Stomach (tissue), 4 donors: Measurements from ENCODE around the gene LNX1.

ENCODE experiments used
- EP300 ChIP-seq: sonication (generic); formaldehyde crosslinking; IDR thresholded peaks from one replicate; pipeline ENCODE4 v1.6.1; 2017; ENCODE audit warnings: antibody characterized with exemption
- POLR2A ChIP-seq, 4 donors: fragments of 450-650 bp; IDR thresholded peaks; one replicate each; pipeline ENCODE4 v1.6.1; 2016; ENCODE audit warnings: antibody characterized with exemption in 4 of 4, control low read depth in 2 of 4, mild to moderate bottlenecking in 1 of 4, moderate library complexity in 1 of 4
- POLR2AphosphoS5 ChIP-seq, 3 donors: sonication (generic); formaldehyde crosslinking; IDR thresholded peaks; one replicate each; pipeline ENCODE4 v1.6.1; 2016; ENCODE audit warnings: antibody characterized with exemption in 3 of 3
- TF ChIP-seq, protein P1 (sequence below), 7 experiments: fragments of 450-650 bp in 4 of 7; fragments of 200-600 bp in 3 of 7; sonication (generic) in 3 of 7; IDR thresholded peaks; one replicate each; pipeline ENCODE4 v1.5.1; 2016 to 2019; ENCODE audit warnings: antibody characterized with exemption in 7 of 7, control low read depth in 2 of 7, mild to moderate bottlenecking in 1 of 7

DNA sequence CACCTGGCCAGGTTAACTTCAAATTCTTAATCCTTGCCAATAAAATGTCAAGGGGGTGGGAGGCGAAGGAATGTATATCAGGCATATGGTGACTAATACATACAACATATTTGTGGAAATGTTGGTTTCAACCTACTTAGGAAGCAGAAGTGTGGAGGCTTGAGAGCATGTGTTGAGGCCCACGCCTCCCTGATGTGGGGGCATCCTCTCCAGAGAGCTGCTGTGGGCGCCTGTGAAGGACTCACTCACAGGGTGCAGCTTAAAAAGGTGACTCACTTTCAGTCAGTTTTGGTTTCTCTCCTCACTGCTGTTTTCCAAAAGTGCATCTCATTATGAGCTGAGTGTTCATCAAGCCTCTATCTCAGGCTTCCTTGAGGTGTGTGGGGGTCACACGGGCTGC, 27.5 kb downstream of the LNX1 start:
- TF ChIP-seq, protein P1, sequence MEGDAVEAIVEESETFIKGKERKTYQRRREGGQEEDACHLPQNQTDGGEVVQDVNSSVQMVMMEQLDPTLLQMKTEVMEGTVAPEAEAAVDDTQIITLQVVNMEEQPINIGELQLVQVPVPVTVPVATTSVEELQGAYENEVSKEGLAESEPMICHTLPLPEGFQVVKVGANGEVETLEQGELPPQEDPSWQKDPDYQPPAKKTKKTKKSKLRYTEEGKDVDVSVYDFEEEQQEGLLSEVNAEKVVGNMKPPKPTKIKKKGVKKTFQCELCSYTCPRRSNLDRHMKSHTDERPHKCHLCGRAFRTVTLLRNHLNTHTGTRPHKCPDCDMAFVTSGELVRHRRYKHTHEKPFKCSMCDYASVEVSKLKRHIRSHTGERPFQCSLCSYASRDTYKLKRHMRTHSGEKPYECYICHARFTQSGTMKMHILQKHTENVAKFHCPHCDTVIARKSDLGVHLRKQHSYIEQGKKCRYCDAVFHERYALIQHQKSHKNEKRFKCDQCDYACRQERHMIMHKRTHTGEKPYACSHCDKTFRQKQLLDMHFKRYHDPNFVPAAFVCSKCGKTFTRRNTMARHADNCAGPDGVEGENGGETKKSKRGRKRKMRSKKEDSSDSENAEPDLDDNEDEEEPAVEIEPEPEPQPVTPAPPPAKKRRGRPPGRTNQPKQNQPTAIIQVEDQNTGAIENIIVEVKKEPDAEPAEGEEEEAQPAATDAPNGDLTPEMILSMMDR (IDR thresholded peaks at IDR 0.05): no peak
- TF ChIP-seq POLR2A (IDR thresholded peaks at IDR 0.05) (no peak), EP300 (no peak), POLR2AphosphoS5 (IDR thresholded peaks at IDR 0.05) (no peak)
